ENCODE results near the gene SEL1L3.

- TF ChIP-seq CTCF (IDR thresholded peaks at IDR 0.05; ENCODE audit: insufficient read depth, low read length) (no peak), REST (IDR thresholded peaks at IDR 0.05; ENCODE audit: insufficient replicate concordance, low read depth) (no peak)
Measured at GRCh38 chr4:25800245-25800644, 62.5 kb downstream of the SEL1L3 start.
